ENCODE results near the gene C1orf35. TPM values are rescaled to one million over a fixed set of nuclear protein-coding genes. Genes with fewer than 3 reads are reported as not detected.

The C1orf35 gene
- 16.5 TPM for total RNA-seq

DNA sequence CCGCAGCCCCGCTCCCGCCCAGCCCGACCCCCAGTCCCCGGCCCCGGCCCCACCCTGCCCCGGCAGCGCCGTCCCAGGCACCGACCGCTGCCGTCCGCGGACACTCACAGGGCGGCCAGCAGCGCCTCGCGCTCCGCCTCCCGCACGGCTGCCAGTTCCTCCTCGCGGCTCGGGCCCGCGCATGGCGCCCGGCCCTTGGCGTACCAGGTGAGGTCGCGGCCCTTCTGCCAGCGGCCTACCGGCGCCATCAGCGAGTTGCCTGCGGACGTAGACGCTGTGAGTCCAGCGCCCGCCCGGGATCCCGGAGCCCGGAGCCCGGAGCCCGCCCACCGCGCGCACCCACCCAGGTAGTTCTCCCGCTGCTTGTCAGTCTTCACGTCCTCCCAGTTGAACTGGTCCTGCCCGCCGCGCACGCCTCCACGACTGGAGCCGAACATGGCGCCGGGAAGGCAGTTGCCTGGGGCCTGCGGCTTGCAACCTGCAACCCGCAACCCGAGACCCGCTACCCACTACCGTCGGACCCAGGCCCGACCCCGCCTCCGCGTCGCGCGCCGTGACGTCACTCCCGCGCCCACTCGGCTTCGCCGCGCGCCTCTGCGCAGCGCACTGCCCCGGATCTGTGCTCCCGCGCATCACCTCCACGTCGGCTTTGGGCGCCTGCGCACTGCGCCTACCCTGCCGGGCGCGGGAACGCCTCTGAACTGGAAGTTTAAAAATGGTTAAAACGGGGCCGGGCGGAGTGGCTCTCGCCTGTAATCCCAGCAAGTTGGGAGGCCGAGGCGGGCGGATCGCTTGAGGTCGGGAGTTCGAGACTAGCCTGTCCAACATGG, at the start of gene C1orf35:
Gene C1orf35 (minus strand): TSS at position 535 of the 830 bp plus-strand sequence. CDS start 98 bp downstream, at position 437.
- peak; percentile 95 for DNase-seq (ENCODE audit: low spot score)

DNA sequence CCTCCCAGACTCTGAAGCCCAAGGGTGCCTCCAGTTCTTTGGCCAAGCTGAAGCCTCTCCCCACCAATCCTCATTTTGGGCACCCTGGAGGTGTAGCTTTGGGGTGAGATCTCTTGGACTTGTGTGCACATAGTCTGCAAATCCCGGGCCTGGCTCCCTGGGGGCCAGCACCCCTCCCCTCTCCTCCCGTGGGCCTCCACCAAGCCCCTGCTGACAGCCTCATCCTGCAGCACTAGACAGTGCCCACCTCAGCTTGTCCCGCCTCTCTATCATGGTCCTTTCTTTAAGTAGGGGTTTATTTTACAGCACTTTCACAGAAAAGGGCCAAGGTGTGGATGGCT, 49.8 kb upstream of the C1orf35 start:
- no peak for DNase-seq (ENCODE audit: low spot score)

DNA sequence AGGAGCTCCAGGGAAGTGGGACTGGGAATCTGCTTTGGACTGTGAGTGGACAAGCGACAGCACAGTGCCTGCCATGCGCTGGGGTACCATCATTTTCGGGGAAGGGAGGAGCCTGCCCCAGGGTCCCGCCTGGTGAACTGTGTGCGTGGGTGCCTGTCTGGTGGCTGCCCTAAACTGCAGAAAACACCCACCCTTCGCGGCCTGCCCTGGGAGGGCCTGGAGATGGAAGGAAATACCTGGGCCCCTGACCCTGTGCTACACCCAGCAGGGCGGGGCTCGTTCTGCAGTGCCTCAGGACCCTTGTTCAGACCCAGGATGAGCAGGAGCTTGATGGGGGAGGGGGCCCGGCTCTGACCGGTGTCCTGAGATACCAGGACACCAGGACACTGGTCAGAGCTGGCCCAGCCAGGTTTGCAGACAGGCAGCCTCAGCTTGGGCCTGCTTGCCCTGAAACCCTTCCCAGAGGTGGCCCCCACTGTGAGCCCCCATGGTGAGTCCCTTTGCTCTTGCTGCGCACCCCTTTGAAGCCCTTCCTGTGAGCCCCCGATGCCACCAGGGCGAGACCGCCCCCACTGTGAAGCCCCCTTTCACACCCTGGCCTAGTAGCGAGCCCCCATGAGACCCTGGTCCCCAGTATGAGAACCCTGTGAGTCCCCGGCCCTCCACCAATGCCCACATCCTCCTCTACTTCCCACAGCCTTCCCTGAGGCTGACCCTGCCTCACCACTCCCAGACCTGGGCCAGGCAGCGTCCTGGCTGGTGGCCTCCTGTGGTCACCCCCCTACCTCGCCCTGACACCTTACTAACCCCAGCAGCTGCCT, 49.2 kb upstream of the C1orf35 start:
- DNase-seq (ENCODE audit: low spot score): no peak

DNA sequence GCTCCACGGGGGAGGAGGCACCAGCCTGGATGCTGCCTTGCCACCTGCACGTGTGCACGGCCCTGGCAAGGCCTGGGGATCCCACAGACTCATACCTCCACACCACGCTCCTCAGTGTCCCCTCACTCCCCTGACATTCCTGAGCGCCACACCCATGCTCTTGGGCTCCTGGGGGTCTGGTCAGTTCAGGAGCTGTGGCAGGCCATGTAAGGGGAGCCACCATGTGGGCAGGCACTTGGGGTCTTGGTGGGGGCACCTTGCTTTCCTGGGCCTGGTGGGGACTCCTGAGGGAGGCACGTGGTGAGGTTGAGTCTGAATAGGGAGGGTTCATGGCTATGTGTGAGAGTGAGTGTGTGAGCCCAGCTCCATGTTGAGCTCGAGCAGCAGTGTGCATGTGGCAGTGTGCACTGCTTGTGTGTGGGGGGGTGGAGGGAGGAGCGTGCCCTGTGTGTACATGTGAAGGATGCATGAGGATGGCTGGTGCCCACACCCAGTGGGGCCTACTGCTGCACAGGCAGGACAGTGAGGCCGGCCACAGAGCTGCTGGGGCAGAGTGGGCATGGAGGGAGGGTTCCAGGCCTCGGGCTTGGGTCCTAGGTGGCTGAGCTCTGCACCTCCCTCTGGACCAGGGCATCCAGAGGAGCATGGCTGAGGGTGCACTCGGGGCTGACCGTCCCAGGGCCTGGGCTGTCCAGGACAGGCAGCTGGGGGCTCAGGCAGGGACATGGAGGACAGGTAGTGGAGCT, 48.2 kb upstream of the C1orf35 start:
- DNase-seq (ENCODE audit: low spot score): no peak

DNA sequence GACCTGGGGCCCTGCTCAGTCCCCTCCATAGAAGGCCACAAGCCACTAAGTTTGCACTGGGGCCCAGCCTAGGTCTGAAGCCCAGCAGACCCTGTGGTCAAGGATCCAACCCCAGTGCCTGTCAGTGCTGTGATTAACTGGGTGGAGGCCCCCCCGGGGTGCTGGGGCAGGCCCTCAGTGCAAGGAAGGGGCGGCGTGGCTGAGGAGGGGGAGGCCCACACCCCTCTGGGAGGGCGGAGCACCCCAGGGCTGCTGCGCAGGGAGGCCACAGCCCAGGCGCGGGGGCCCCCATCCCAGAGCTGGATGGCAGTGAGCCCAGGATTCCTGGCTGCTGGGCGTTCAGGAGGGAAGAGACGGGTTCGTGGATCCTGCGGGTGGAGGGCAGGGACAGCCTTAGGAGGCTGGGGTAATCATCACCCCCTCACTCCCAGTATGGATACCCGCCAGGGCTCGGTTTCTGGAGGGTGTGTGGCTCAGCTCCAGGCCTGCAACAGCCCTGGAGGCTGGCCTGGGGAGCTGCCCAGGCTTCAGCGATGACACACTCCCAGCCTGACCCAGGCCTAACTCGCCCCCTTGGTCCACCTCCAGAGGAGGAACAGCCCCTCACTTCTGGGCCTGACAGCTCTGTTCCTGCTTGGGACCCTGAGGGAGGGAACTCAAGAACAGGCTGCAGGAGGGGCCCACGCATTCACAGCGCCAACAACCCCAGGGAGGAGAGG, 47.5 kb upstream of the C1orf35 start:
- DNase-seq (ENCODE audit: low spot score): peak; percentile 78

- peak; percentile 45 for DNase-seq (ENCODE audit: low spot score)
These were observed 47.0 kb upstream of the C1orf35 start for GRCh38 chr1:228150120-228150460.

- DNase-seq (ENCODE audit: low spot score): peak; percentile 74
These were observed 46.4 kb upstream of the C1orf35 start, which contains the start of gene GJC2 for GRCh38 chr1:228149406-228150119. TSS of gene GJC2 (plus strand) at chr1:228149930. CDS start at chr1:228157759, 7,829 bp downstream.

DNA sequence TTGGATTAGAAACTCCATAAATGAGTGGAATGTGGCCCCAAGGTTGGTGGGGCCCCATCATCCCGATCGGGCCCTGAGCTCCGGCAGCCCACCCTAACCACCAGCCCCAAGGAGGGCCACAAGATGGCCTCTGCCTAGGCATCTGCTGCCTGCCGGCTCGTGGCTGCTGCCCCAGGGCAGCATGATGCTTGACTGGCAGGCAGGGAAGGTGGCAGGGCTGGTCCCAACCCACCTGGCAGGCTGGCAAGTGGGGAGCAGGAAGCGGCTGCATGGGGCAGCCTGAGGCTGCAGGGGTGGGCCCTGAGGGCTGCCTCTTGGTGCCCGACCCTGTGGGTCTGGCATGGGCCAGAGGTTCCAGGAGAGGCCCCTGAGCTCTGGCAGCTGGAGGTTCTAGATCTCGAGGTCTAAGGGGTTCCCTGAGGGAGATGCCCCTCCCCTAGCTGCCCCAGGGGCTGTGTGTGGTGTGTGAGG, 45.8 kb upstream of the C1orf35 start:
- peak; percentile 46 for DNase-seq (ENCODE audit: low spot score)

GRCh38 chr1:228148196-228148861, 45.2 kb upstream of the C1orf35 start:
- peak; percentile 49 for DNase-seq (ENCODE audit: low spot score)

DNA sequence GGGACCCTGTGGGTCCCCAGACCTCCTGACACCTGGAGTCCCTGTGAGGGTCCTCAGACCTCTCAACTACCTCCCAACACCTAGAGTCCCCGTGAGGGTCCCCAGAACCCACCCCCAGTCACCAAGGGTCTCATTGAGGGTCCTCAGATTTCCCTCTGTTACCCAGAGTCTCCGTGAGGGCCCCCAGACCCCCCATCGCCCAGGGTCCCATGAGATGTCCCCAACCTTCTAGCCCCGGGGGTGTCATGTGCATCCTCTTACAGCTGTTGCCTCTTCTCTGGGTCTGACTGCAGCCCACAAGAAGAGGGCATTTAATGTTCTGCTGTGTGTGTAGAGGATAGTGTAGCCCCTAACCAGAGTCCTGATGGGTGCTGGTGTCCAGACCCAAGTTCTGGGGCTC, 44.6 kb upstream of the C1orf35 start:
- no peak for DNase-seq (ENCODE audit: low spot score)

GRCh38 chr1:228147151-228147693, 44.1 kb upstream of the C1orf35 start:
- DNase-seq (ENCODE audit: low spot score): no peak

DNA sequence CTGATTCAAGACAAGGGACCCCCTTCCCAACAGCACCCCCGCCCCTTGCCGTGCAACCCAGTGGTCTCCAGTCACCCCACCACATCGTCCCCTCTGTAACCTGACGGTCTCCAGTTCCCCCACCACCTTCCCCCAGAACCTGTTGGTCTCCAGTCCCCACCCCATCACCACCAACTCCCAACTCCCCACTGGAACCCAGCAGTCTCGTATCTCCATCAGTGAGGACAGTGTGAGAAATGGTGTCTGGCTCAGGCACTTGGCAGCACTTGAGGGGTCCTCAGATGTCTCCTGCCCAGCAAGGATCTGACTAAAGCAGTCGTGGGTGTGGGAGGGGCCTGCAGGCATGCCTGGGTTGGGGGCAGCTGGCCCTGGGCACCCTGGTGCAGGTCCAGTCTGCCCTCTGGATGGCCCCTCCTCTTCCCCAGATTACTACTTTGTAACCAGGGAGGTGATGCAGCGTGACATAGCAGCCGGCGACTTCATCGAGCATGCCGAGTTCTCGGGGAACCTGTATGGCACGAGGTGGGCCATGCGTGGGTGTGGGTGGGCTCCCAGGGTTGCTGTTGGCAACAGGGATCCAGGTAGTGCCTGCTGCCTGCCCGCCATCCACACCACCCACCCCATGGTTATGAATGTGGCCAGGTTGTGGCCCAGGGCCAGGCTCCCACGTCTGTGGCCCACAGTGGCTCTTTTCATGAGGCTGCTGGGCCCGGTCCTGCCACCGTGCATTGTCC, 43.5 kb upstream of the C1orf35 start:
- DNase-seq (ENCODE audit: low spot score): peak; percentile 41

DNA sequence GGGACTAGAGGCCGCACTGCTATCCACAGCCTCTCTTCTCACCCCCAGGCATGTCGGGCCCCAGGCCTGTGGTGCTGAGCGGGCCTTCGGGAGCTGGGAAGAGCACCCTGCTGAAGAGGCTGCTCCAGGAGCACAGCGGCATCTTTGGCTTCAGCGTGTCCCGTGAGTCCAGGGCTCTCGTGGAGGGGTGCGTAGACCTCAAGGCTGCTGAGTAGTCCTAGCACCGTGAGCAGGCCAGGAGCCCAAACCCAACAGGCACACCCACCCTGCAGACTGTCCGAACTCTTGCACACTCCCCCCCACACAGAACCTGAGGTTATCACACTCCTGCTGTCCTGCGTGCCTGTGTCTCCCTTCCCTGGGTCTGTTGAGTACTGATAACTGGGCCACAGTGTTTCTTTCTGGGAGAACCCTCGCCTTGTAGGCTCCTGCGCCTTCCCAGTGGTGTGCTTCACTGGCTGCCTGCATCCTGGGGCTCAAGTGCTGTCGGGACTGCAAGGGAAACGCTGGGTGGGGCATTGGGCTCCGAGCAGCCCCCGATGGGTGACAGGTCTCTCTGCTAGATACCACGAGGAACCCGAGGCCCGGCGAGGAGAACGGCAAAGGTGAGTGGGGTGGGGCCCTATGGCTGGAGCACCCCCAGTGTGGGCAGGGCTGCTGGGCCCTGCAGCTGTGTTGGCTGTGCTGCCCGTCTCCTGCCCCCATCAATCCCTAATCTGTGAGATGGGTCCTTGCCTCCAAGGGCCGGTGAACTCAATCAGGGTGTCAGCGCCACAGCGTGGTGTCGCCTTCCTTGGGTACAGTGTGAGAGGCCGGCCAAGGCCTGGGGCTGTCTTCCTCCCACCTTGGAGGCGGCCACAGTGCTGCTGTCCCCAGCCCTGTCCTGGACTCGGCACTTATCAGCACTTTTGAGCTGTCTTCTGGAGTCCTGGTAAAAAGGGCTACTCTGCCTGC, 42.6 kb upstream of the C1orf35 start:
- DNase-seq (ENCODE audit: low spot score): peak; percentile 43

DNA sequence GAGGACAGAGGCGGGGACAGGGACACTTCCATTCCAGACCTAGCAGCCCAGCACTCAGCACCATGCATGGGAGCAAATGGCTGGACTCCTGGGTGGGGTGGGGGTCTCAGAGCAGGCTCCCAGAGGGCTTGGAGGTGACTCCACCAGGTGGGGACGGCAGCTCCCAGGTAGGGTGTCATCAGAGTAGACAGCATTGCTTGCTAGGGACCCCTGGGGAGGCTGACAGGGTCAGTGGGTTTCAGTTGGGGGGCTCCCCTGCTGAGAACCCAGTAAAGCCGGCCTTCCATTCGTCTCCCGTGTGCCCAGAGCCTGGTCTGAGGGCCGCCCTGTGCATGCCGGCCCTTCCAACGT, 41.8 kb upstream of the C1orf35 start:
- no peak for DNase-seq (ENCODE audit: low spot score)

- peak; percentile 41 for DNase-seq (ENCODE audit: low spot score)
These were observed 41.3 kb upstream of the C1orf35 start for GRCh38 chr1:228144193-228144992.

- no peak for DNase-seq (ENCODE audit: low spot score)
These were observed 40.5 kb upstream of the C1orf35 start for GRCh38 chr1:228143480-228144192.

GRCh38 chr1:228142701-228143136, 39.6 kb upstream of the C1orf35 start:
- DNase-seq (ENCODE audit: low spot score): peak; percentile 43

All from ureter (tissue), 1 donor.